HG03575 (cell line): ENCODE measurements around the gene ZNF236.
"Not testable (repeated sequence)": the region's sequence is repeated elsewhere in the genome, so short reads cannot be mapped to it uniquely, and the experiment has no call there.

Experiments used
- ATAC-seq: cut with Tn5 transposase; IDR thresholded peaks from one replicate; pipeline ENCODE4 v1.9.1; 2021; ENCODE audit not compliant: unreplicated experiment, insufficient number of reproducible peaks, low FRiP score; ENCODE audit errors: extremely low read depth

The ZNF236 gene

DNA sequence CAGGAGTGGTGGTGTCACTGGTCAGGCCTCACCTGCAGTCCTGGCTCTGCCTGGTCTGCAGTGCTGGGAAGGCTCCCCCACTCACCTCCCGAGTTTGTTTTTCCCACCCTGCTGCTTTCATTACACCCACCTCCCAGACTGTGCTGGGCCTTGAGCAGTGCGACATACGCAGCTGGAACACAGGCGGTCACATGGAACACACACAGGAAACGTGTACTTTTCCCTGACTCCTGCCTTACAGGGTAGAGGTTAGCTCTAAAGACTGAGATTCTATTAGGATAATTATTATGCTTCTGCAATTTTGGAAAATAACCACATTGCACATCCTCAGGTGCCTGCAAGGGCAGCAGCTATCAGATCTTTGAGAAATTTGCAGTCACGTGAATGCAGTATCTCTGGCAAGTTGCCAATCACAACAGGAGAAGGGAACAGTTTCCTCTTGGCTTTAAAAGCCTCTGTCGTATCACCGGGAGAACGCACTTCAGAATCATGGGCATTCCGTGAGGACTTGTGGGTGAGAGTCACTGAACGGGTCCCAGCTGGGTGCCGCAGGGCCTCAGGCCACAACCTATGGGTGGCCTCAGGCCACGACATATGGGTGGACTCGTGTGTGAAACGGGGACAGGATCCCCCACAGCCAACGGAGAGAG lies 136.5 kb downstream of the ZNF236 start:
- ATAC-seq = no peak

DNA sequence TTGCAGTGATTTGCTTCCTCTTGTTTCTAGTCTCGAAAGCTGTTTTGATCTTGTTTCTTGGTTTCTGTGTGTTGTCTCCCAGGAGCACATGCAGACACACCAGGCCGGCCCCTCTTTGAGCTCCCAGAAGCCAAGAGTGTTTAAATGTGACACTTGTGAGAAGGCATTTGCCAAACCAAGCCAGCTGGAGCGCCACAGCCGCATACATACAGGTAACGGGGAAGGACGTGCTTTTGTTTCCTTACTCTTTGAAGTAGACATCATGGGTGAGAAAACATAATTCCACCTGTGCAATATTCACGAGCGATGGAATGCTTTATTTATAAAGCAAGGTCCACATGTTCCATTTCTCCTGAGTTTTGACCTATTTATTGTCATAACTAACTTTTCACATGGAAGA lies 137.2 kb downstream of the ZNF236 start:
- ATAC-seq = no peak

DNA sequence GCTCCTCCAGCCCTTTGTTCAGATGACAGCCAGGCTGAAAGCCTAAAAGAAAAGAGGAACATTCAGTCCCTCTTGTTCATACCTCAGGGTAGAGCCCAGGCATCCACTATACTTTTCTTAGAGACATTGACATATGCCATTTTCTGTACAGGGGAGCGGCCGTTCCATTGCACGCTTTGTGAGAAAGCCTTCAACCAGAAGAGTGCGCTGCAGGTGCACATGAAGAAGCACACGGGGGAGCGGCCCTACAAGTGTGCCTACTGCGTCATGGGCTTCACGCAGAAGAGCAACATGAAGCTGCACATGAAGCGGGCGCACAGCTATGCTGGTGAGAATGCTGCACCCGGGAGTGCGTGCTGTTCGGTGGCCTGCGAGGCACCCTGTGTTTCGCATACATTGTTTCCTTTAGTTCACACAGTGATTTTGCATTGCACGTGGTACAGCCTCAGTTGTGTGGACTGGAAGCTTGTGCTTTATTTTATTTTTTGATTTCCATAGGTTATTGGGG lies 138.2 kb downstream of the ZNF236 start:
- ATAC-seq = no peak

DNA sequence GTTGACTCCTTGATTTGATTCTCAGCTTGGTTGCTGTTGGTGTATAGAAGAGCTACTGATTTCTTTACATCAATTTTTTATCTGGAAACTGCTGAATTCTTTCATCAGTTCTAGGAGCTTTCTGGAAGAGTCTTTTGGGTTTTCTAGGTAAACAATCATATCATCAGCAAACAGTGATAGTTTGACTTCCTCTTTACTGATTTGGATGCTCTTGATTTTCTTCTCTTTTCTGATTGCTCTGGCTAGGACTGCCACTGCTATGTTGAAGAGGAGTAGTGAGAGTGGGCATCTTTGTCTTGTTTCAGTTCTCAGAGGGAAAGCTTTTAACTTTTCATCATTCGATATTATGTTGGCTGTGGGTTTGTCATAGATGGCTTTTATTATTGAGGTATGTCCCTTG lies 140.5 kb downstream of the ZNF236 start:
- ATAC-seq = no peak

DNA sequence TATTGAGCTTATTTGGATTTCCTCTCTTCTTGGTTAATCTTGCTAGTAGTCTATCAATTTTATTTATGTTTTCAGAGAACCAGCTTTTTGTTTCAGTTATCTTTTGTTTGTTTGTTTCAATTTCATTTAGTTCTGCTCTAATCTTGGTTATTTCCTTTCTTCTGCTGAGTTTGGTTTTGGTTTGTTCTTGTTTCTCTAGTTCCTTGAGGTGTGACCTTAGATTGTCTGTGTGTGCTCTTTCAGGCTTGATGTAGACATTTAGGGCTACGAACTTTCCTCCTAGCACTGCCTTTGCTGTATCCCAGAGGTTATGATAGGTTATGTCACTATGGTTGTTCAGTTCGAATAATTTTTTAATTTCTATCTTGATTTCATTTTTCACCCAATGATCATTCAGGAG lies 141.6 kb downstream of the ZNF236 start:
- ATAC-seq = no peak

DNA sequence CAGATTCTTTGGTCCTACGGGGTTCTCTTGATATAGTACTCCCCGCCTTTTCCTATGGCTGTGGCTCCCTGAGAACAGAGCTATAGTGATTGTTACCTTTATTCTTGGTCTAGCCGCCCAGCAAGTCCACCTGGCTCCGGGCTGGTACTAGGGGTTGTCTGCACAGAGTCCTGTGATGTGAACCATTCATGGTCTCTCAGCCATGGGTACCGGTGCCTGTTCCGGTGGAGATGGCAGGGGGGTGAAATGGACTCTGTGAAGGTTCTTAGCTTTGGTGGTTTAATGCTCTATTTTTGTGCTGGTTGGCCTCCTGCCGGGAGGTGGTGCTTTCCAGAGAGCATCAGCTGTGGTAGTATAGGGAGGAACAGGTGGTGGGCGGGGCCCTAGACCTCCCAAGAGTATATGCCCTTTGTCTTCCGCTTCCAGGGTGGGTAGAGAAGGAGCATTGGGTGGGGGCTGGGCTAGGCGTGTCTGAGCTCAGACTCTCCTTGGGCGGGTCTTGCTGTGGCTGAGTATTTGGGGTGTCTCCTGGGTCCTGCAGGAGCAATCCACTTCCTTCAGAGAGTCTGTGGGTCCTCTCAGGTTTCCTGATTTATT lies 143.3 kb downstream of the ZNF236 start:
- not testable (repeated sequence) for ATAC-seq

DNA sequence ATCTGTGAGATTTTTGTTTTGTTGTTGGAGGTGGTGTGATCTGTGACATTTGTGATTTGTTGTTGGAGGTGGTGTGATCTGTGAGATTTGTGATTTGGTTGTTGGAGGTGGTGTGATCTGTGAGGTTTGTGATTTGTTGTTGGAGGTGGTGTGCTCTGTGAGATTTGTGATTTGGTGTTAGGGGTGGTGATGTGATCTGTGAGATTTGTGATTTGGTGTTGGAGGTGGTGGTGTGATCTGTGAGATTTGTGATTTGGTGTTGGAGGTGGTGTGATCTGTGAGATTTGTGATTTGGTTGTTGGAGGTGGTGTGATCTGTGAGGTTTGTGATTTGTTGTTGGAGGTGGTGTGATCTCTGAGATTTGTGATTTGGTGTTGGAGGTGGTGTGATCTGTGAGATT lies 144.9 kb downstream of the ZNF236 start:
- not testable (repeated sequence) for ATAC-seq

DNA sequence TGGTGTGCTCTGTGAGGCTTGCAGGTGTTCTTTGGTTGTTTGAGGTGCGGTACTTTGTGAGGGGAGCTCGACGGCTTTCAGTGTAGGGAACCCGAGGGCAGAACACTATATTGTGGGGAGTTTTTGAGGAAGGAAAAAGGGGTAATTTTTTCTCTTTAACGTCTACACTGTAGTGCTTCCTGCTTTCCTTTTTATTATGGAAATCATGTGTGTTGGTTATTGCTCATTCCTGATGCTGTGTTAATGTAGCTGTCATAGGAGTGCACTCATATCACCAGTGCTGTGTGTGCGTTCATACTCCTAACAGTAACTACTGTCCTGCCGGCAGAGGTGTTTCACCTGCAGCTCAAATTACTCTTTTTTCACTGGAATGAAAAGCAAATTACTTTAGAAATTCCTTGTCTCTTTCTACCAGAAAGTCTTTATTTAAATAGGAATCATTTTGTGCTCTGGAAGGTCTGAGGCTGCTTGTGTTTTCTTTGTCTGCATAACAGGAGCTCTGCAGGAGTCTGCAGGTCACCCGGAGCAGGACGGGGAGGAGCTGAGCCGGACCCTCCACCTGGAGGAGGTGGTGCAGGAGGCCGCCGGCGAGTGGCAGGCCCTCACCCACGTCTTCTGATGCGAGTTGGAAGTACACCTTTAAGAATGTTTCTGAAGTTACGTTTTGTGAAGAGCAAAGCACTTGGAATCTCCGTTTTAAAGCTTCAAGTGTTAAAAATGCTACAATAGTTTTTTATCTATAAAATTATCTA lies 145.5 kb downstream of the ZNF236 start:
- no peak for ATAC-seq

DNA sequence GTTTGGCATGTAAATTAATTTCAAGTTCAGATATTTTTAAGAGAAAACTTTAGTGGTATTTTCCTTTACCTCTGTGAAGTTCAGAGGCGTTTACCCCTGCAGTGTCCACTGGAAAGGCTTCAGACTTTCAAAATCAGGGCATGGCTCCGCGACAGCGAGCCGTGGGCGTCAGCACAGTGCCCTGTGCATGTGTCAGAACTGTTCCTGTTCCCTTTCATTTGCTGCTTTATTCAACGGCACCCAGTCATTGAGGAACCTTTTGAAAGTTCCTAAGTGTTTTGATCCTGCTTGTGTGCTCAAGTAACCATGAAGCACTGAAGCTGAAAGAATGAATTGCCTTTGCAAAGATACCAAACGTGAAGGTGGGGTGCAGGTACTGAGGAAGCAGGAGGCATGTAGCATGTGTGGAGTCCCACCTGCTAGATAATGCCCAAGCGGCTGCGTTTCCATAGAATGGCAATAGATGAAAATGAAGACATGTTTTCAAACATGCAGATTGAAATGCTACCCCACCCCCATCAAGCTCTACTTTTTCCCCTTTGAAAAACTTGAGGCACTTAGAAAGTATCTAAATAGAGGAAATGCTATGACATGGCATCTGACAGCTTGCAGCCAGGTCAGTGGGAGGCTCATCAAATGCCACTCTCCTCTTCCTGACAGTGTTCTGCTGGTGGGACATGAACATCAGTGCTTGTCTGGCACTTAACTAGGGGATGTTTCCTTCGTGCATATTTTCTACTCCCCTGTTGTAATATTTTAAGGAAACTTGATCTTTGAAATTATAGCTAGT lies 148.6 kb downstream of the ZNF236 start:
- ATAC-seq = no peak

DNA sequence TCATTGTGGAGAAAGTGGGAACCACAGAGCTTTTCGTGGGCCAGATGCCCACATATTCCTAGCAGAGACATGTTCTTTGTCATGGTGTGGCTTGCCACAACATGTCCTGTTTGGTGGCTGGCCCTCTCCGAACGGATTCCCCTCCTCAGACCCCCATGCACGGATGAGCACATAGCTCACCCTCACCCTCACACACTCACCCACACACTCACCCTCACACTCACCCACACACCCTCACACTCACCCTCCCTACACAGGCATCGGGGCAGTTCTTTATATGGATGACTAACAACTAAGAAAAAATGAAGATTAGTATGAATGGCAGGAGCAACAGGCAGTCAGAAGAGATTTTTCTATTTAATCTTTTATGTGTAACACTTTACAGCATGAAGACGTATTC lies 149.9 kb downstream of the ZNF236 start:
- ATAC-seq = no peak

DNA sequence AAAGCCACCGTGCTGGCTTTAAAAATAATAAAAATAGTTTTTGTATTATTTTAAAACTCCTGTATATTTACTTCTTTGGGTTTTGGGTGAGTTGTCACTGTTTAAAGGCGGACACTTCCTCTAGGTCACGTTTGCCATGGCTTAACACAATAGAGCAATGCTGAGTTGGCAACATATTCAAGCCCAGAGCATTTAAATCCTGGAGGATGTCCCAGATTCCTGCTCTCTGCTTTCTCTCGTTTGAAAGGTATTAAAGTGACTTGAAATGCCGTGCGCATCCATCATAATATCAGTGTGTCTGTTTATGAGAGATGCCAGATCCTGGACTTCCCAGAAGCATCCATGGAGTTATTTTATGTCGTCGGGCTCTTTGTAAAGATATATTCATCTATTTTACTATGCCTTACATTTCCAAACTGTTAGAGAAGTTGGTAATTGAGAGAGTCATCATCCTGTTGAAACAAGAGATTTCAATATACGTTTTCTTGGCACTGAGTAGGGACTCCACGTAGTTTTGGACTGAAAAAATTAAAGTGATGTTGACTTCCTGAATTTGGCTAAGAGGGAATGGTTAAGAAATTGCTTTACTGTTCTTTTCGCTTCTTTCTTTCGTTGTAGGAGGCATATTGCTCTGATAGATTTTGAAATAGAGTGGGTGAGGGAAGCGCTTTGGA lies 150.6 kb downstream of the ZNF236 start:
- ATAC-seq = no peak

DNA sequence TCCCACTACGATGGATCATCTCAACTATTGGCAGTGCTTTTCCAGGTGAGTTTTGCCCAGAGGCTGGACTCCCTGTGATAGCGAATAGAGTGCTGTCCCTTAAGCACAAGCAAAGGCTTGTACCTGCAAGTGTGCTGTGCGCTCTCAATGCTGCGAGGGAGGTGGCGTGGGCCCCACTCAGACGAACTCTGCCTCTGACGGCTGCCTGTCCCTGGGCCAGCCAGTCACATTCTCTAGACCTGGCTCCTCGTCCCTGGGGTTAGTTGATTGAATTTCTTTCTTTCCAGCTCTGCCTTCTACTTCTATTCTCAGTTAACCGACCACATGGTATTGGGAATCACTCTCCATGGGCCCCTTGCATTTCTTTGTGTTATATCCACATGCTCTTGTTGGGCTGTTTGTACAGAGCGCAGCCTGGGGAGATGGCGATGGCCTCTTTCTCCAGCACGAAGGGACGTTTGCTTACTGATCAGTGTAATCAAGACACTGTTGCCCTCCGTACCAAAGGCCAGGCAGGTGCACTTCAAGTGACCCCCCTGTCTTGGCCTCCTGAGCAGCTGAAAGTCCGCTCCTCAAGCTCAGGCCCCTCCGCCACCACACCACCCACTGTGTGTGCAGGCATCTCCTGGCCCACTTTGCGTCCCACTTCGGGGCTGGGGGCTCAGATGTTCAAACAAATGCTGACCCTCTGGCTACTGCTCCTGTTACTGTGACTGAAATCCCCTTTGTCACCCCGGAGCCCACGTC lies 151.3 kb downstream of the ZNF236 start:
- ATAC-seq = no peak

DNA sequence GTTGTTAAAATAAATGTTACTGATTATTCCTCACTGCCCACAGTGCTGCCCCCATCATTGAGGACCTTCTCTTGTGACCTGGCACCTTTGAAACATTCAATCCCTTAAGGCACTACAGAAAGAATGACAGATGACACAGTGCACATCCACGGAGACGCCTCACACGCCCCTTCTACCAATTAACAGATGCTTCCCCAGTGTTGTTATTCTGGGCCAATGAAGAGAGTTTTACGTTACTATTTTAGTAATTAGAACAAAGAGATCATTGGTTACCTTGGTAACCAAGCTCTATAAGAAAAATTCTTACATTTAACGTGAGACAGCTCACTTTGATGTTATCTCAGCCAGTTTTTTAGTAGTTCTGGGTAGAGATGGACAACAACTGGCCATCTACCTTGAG lies 152.0 kb downstream of the ZNF236 start:
- no peak for ATAC-seq

DNA sequence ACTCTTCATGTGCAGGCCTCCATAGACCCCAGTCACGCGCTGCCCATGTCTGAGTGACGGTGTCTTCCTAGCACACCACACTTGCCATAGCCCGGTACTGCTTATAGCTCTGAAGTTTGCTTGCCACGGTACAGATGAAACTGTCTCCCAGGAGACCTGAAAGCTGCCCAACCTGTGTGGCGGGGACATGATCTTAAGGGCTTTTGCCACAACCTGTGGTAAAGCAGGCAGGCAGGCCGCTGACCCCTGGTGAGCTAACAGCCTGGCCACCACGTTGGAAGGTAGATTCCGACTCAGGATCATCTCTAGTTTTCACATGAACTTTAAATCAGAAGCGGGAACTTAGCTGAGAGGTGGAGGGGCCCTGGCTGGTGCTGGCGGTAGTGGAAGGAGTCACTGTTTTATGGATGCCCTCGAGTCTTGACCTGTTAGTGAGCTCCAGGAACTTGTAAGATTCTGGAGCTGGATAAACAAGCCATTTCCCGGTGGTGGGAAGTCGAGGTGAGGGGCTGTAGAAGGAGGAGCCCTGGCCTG lies 153.3 kb downstream of the ZNF236 start:
- ATAC-seq = no peak

DNA sequence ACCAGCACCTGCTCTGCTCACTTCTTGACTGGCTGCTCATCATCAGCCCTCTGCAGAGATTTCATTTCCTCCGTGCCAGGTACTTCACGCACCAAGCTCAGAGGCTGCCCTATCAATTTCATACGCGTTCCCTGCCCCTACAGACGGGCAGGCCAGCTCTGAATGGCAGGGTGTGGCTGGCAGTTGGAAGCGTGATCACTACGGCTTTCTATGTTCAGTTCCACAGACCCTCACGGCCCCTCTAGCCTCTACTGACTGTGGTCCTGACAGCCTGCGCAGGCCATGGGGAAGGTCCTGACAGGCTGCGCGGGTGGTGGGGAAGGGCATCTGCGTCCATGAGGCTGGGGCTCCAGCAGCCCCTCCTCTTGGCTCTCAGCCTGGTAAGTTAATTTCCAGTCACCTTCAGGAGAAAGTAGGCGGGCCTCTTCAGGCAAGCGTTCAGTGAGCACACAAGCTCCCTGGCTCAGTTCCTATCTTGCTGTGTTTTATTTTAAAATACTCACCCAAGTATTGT lies 154.8 kb downstream of the ZNF236 start:
- ATAC-seq = no peak

DNA sequence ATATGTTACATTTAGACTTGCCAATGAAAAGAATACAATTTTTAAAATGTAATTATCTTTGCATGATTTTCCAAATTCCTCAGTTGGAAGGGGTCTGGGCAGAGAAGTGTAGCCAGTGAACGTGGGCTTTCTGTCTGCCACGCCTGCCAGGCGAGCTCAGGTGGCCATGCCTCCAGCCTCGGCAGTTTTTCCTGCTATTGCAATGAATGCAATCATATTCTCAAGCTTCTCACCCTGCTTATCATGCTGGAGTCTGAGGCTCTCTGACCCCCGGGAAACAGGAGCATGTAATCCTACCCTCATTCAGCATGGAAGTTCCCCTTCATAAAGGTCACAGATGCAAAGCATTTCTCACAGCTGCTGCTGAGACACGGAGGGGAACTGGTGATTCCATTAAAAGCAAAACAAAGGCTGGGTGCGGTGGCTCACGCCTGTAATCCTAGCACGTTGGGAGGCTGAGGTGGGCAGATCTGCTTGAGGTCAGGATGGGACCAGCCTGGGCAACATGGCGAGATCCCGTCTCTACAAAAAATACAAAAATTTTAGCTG lies 155.4 kb downstream of the ZNF236 start:
- no peak for ATAC-seq

DNA sequence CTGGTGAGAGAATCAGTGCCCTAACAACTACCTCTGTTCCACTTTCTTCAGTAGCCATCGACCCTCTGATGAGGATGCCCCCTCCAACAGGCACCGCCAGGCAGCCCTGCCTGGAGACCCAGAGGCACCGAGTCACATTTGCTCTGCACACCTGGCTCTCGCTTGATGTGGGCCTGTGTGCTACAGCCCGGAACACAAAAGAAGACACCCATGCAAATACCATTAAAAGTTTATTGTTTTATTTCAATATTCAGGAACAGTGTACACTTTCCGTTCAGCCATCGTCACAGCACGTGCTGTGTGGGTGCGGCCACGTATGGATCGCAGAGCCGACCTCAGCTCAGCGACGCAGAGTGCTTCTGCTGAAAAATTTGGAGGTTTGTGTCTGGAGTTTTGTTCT lies 156.3 kb downstream of the ZNF236 start:
- no peak for ATAC-seq
